Skeletal muscle cell (primary cell): ENCODE results near the gene CARD9.
"Not testable (repeated sequence)": the region's sequence is repeated elsewhere in the genome, so short reads cannot be mapped to it uniquely, and the experiment has no call there.

ENCODE experiments used
- DNase-seq: peaks from one replicate; pipeline ENCODE4 v3.0.0-alpha.2; 2010; ENCODE audit warnings: low read depth
- H3K4me3 ChIP-seq: 2 replicates; pipeline ENCODE4 v1.5.1; 2011; ENCODE audit warnings: low read depth, mild to moderate bottlenecking, control low read depth, low read length, moderate library complexity

The CARD9 gene

DNA sequence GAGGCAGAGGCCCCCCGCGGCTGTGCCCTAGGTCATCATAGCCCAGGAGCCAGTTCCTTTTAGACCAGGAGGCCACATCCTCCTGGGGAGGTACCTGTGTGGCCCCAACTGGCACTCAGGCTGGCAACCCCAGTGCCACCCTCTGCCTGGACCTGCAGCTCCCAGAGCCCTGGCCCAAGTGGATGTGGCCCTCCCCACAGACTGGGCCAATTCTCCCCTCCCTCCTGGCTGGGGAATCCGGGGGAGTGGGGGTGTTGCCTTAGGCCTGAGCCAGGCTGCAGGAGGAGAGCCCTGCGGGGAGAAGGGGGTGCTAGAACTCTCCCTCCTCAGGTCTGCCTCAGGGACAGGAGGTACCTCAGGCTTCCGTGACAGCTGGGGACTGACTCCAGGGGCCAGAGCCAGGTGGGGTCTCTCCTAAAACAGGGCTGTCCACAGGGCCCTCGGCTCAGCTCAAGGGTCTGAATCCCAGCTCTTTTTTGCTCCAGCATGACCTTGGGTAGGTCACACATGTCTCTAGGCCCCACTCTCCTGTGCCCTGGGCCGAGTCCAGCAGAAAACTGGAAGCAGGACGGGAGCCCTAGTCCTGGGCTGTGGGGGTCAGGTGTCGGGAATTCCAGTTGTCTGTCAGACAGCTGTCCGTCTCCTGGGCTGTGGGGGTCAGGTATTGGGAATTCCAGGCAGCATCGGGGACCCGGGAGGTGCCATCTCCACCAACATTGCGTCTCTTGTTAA, 19.5 kb downstream of the CARD9 start:
- H3K4me3 ChIP-seq = no peak overlapping the region
- no peak for DNase-seq

DNA sequence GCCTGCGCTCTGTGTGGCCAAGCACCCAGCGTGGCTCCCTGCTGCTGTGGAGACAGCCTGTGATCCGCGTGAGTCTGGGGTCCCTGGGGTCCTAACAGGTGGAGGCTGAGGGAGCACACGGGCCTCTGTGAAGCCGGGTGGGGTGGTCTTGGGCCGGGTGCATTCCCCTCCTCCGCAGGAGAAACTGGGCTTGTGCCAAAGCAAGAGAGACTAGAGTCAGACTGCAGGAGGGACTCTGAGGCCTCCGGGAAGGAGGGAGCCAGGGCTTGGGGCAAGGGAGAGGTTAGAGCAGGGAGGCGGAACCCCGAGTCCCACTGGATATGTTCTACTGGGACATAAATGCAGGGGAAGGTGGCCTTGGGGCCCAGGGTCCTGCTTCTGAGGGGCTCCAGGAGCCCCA, 20.4 kb downstream of the CARD9 start:
- DNase-seq = no peak
- no peak overlapping the region for H3K4me3 ChIP-seq

DNA sequence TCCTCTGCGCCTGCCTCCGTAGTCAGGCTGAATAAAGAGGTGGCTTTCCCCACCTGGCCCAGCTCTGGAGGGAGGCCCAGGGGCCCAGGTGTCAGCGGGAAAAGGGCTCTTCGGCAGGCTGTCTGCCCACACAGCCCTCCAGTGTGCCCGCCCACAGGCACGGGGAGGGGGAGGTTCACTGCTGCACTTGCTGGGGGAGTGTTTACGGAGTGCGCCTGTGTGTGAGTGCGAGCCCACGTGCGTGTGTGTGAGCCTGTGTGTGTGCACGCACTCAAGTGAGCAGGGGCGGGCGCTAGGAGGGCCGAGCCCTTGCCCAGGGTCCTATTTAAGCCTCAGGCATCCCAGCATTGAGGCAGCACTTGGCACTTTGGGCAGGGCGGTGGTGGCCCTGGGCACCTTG, 20.8 kb downstream of the CARD9 start:
- H3K4me3 ChIP-seq = no peak overlapping the region
- no peak for DNase-seq

DNA sequence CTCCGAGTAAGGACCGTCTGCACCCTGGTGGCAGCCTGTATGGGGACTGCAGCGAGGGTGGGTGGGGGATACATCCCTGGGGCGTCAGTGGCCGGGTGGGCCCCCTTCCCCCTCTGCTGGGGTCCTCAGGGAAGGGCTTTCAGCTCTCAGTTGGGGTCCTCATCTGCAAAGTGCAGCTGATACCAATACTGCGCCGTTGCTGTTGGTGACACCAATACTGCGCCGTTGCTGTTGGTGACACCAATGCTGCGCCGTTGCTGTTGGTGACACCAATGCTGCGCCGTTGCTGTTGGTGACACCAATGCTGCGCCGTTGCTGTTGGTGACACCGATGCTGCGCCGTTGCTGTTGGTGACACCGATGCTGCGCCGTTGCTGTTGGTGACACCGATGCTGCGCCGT, 21.6 kb downstream of the CARD9 start:
- not testable (repeated sequence) for DNase-seq, H3K4me3 ChIP-seq

DNA sequence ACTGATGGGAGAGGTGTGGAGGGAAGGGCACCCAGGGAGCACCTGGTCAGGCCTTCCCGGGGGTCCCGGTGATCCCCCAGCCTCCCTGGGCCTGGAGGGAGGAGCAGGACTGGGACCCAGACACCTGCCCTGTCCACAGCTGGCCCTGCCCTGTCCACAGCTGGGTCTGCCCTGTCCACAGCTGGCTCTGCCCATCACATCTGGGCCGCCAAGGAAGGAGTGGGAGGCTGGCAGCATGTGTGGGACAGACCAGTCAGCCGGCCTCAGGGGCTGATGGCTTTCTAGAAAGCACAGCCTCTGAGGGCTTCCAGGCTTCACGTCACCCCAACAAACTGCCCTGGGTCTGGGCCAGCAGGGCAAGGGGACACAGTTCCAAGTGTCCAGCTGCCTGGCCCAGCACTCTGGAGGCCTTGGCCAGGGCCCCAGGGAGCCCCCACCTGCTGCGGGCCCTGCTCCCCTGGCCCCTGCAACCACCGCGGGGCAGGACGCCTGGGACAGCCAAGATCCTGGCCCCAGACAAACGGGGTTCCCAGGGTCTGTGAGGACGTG, 22.1 kb downstream of the CARD9 start:
- no peak overlapping the region for H3K4me3 ChIP-seq
- DNase-seq = no peak

DNA sequence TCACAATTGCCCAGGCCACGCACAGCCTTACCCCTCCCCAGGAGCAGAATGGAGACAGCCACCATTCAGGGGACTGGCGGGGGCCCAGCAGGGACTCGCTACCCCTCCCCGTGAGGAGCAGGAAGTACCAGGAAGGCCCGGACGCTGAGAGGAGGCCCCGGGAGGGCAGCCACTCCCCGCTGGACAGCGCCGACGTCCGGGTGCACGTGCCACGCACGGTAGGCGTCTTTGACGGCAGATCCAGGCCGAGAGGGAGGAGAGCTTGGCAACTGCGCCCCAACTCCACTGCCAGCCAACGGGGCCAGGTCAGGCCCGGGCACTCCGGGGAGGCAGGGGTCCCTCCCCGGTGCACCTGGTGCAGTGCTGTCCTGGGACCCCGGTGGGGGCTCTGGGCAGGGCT, 23.9 kb downstream of the CARD9 start:
- no peak for DNase-seq
- H3K4me3 ChIP-seq = no peak overlapping the region

DNA sequence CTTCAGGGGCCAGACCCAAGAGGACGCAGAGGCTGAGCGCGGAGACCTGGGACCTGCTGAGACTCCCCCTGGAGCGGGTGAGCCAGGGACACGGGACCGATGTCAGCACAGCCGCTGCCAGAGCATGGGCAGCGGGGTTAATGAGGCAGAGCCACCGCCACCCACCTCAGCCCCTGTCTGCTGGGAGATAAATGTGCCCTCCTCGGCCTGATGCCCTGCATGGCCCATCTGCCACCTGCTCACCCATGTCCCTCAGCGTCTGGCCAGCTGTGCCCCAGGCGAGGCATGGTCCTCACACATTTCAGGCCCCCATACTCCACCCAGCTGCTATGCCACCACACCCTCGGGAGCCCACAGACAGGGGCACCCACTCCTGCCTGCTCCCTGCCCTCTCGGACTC, 24.8 kb downstream of the CARD9 start:
- no peak for DNase-seq
- H3K4me3 ChIP-seq = no peak overlapping the region

DNA sequence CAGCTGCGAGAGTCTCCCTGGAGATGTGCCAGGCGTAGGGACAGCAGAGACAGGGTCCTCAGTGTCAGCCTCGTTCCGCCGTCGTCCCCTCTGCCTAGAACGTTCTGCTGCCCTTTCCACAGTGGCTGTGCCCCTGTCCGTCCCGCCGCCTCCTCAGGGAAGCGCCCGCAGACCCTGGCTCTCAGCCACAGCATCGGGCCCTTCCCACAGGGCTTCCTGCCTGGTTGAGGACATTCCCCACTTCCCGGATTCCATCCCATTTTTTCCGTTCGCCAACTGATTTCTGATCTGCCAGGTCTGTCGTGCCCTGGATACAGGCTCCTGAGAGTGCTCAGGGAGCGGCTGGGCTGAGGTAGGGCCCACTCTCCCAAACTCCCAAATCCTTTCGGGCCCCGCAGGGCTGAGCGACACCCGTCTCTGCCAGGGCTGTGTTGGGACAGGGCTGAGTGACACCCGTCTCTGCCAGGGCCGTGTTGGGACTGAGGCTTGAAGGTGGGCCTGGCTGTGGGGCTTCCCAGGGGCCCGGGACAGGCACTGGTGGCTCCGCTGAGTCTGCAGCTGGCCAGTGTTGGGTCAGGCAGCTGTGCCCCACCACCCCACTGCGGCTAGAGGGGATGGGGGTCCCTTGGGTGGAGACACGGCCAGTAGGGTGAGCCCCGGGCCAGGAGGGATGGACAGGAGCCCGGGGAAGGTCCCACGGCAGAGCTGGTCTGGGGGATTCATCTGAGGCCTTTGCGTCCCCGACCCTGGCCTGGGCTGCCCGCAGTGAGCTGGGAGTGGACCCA, 25.8 kb downstream of the CARD9 start:
- no peak overlapping the region for H3K4me3 ChIP-seq
- DNase-seq = no peak

DNA sequence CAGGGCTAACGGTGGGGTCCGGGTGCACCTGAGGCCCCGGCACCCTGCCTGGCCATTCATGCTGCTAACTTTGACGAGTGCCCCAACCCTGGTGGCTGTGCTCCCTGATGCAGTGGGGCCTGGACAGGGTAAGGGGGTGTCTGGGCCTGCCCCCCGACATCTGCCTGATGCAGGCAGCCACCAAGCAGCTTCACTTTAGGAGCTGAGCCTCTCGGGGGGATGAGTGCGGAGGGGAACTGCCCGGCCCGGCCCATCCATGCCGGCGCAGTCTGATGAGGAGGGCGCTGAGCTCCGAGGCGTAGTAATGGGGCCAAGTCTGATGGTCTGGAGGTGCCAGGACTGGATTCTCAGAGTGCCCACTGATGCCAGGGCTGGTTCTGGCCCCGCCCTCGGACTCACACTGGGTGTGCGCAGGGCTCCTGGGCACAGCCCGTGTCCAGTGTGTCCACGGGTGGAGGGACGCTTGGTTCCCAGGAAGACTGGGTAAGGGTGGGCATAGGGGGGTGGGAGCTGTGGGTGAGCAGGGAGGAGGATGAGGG, 26.5 kb downstream of the CARD9 start:
- DNase-seq = no peak
- H3K4me3 ChIP-seq = no peak overlapping the region

DNA sequence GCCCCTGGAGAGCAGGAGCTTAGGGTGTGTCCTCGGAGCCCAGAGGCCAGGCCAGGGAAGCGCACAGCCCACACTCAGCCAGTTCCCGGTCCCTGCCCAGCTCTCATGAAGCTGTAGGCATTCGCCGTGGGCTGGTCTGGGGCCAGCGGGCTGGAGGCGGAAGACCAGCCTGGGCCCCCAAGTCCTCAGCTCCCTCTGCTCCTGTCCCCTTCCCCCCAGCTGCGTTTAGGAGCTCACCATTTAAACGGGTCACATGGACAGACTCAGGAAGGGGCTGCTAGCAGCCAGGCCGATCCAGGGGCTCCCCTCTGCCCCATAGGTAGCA, 27.4 kb downstream of the CARD9 start:
- H3K4me3 ChIP-seq = no peak overlapping the region
- no peak for DNase-seq

DNA sequence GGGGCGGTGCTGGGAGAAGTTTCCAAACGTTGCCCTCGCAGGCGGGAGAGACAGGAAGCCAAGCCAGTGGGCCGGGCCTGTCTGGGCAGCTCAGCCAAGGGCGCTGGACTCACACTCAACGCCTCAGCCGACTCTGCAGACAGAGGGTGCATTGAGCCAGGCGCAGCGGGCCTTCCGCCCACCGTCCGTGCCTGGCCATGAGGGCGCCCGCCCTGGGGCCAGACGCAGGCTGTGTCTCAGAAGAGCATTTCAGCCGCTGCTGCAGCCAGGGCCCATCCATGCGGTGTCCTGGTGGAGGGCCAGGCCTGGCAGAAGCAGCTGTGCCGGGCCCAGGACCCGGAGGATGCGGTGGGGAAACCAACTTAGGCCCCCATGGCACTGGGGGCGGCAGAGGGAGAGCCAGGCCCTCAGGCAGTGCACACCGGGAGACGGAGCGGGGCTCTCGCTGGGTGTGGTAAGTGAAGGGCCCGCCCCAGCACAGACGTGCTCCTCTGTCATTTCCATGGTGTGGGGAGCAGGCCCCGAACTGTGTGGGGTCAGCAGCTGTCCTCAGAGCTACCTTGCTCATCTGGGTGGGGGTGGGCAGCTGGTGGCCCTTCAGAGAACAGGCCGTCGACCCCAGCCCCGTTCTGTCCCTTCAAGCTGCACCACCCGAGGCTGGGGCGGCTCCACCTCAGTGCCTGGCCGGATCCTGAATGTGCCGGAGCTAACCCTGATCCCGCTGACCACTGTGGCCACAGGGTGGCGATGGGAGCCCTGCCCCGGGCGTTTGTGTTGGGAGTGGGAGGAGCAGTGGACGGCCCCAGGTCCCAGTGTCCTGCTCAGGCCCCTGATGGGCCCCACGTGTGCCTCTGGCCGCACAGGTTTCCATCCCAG, 27.9 kb downstream of the CARD9 start:
- H3K4me3 ChIP-seq = no peak overlapping the region
- DNase-seq = no peak

DNA sequence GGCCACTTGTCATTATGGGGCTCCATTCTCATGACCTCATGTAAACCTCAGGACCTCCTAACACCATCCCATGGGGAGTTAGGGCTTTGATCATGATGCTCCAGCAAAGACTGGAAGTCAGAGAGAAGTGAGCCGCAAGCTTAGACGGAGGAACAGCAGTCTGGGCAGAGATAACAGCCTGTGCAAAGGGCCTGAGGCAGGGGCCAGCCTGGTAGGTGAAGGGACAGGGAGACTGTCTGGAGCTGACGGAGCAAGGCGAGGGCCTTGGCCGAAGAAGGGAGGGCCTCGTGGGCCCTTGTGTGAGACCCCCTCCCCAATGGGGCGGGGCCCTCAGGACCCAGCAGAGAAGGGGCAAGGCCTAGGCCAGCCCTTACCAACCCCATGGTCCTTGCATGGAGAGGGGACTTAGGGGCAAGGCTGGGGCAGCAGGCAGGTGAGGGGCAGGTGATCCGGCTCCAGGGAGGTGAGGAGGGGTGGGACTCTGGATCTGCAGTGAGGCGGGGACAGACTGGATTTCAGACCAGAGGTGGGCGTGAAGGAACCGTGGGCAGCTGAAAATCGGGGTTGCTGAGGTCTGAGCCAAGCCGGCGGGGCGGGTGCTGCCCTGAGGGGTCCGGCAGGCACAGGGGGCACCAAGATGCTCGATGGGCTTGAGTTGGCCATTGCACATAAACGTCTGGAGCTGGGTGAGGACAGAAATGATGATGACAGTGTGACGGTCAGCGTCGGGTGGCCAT, 28.8 kb downstream of the CARD9 start:
- no peak overlapping the region for H3K4me3 ChIP-seq
- DNase-seq = no peak

DNA sequence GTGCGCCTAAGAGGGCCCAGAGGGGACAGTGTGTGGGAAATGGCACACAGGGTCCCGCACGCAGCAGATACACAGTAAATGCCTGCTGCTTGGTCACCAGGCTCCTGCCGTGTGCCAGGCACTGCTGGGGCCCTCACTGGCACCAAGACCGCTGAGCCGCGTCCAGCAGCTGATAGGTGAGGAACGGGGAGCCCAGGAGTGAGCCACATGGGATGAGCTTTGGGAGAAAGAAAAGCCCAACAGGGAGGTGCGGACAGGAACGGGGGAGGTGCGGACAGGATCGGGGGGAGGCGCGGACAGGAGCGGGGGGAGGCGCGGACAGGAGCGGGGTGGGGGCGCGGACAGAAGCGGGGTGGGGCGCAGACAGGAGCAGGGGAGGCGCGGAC, 29.6 kb downstream of the CARD9 start:
- H3K4me3 ChIP-seq = no peak overlapping the region
- DNase-seq = no peak

DNA sequence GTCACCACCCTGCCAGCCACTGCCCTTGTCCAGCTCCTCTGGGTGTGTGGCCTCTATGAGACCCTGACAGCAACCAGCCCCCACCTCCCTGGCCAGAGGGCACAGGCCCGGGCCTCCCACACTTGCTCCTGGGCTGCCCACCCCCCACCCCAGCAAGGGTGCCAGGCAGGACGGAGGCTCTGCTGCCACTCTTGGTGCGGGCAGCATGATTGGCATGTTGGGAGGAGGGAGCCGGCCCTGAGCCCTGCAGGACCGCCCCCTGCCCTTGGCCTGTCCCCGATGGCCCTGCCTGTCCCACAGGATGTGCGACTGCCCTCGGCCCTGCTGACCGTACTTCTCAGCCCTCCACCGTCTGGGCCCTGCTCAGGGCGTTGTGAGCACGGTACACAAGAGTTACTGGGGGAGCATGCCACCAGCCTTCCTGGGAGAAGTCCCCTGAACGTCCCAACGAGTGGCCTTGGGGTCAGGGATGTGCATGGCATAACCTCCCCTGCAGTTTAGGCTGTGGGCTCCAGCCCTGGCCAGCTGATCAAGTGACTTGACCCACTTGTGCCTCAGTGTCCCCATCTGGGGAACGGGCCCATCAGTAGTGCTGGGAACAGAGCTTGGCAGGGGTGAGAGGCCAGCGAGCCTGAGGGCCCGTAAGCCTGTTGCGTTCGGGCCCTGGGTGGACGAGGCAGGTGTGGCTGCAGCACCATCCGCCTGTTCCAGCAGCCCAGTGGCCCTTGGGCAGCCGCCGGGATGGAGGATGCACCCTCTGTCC, 30.2 kb downstream of the CARD9 start:
- DNase-seq = no peak
- no peak overlapping the region for H3K4me3 ChIP-seq

DNA sequence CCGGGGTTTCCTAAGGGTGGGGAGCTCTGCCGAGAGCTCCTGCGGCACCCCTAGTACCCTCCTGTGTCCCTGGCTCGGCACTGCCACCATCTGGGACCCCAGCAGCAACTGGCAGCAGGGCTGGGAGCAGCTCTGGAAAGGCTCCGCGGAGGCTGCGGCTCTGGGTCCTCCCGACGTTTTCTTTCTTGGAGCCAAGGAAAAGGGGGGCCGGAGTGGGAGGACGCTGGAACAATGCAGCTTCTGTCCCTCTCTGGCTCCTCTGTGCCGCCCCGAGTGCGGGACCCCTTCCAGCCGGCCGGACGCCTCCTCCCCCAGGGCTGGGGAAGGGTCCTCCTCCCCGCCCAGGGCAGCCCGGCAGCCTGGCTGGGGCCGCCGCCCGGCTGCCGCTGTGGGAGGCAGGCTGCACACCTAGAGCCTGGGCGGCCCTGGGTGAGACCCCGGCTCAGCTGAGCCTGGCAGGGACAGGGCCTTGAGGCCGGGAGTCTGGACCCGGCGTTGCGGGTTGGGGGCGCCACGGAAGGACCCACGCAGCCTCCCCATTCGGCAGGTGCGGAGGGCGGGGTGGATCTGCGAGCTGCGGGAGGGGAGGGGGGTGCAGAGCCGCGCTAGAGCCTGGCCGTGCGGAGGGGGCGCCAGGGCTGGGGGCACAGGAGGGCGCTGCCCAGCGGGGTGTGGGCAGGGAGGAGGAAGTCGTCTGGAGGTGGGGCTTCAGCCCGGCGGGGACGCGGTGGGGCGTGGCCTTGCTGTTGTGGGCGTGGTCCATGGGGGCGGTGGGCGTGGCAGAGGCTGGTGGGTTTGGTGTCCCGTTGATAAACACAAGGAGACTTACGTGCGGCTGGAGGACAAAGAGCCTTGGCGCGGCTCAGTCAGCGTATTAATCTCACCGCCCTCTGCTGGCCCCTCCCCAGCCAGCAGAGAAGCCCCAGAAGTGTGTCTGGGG, 31.0 kb downstream of the CARD9 start:
- DNase-seq = no peak
- peak overlapping the region; percentile 9 for H3K4me3 ChIP-seq

DNA sequence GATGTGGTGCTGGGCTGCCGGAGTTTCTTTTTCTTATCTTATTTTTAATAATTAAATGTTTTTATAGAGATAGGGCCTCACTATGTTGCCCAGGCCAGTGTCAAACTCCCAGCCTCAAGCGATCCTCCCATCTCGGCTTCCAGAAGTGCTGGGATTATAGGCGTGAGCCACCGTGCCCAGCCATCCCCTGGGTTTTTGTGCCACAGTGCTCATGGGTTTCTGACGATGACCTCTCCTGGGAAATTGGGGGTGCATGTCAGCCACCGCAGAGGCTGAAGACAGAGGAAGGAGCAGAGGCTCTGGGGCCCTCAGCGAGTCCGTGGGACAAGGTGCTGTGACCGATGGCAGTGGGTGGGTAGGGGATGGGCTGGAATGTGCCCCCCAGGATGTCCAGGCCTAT, 31.7 kb downstream of the CARD9 start:
- H3K4me3 ChIP-seq = no peak overlapping the region
- DNase-seq = no peak

DNA sequence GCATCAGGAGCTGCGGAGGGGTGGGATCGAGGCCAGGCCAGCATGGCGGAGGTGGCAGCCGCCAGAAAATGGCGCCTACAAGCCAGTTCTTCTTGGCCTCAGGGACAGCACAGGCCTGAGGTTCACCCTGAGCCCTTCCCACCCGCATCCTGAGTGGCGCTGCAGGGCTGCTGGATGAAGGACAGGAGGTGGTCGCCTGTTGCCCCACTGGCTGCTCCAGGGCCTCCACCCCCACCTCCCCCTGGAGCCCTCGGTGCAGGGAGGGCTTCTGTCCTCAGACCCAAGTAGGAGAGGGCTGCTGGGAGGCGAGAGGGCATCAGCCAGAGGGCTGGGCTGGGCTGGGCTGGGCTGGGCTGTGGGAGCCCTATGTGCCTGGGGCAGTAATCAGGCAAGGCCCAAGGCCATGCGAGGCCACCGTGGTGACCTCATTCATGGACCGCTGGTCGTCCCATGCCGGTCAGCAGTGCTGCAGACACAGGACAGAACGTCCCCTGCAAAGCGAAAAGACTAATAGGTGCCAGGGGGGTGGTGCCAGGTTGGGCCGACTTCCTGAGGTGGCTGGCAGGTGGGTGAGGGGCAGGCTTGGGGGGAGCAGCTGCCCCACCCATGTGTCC, 32.3 kb downstream of the CARD9 start:
- no peak for DNase-seq
- H3K4me3 ChIP-seq = no peak overlapping the region
